GM12874 (cell line): Measurements from ENCODE around the gene TTC38.

ENCODE experiments used
- CTCF ChIP-seq: IDR thresholded peaks from 2 replicates; pipeline ENCODE4 v1.5.1; 2011; ENCODE audit warnings: low read depth, mild to moderate bottlenecking, control low read depth, low read length, moderate library complexity; ENCODE audit not compliant: insufficient read depth

Gene TTC38

DNA sequence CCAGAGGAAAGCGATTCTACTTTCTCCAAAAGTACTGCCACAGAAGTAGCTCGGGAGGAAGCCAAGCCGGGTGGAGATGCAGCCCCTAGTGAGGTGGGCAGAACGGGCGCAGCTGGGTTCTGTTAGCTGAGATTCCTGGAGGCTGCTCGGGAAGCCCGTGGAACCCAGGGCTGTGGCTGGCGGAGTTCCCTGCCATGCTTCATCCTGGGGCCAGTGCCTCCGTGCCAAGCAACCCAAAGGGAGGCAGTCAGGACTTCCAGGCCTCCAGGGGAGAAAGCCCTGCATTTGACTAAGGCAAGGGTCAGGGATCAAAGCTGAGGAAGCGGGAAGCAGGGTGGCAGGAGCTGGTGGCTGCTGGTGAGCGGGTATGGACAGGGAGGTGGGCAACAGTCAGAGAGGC is 61.0 kb downstream of the TTC38 start:
- no peak for TF ChIP-seq CTCF

GRCh38 chr22:46329616-46330015 is 61.8 kb downstream of the TTC38 start:
- no peak for TF ChIP-seq CTCF

DNA sequence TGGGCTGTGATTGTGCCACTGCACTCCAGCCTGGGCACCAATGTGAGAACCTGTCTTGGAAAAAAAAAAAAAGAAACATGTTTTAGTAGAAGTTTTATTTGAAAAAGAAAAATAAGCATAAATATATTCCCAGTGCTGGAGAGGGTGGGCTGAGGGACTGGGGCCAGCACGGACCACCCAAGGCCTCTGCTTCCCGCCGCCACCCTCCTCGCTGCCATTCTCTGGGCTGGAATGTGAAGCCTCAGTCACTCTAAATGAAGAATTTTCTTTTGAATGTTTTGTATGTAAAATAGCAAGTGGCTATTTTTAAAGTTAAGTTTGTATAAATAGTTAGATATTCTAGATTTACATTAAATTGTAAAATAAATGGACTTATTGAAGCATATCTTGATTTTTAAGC is 62.6 kb downstream of the TTC38 start:
- no peak for TF ChIP-seq CTCF

- TF ChIP-seq CTCF = no peak
Measured at GRCh38 chr22:46331496-46331895, 63.7 kb downstream of the TTC38 start.

GRCh38 chr22:46335201-46336118 is 67.7 kb downstream of the TTC38 start, which contains the start of gene TRMU:
TSS of gene TRMU (plus strand) at chr22:46335714. CDS start at chr22:46335765, 51 bp downstream.
- no peak for TF ChIP-seq CTCF

DNA sequence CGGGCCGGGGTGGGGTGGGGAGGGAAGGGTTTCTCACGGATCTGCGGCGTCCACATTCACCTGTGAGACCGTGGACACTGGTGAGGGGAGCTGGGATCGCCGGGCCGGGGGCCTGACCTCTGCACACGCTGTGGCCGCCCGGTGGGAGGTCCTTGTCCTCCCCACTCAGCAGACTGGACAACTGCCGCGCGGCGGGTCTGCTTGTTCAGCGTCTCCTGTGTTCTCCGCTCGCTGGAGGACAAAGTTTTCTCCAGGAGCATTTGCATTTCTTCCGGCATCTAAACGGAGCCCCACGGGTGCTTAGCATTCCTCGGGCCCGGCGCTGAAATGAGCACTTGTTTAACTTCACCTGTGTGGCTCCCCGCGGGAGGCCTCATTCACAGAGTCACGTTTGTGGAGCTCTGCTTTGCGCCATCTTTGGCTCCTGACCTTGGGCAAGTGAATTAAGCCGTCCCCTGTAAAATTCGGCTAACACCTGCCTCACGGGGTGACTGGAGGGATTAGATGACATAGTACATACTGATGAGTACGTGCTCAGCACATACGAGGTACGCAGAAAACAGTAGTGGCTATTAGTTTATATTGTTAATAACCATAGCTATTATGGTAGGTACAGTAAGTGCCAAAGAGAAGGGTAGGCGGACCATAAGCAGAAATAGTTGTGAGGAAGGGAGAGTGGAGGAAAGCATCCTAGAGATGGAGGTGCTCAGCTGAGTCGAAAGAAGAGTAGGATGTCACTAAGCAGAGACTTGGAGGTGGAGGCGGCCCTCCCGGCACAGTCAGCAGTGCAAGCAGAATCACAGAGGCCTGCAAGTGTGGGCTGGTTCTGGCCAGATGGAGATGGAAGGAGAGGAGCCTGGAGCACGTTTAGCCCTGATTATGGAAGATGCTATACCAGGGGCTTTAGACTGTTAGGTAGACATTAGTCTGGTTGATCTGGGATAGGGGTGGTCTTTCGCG is 68.6 kb downstream of the TTC38 start:
- TF ChIP-seq CTCF = no peak

- TF ChIP-seq CTCF = no peak
Measured at GRCh38 chr22:46337870-46338269, 70.1 kb downstream of the TTC38 start.
